Pulmonary artery endothelial cell (primary cell): ENCODE measurements around the gene NAT14. TPM values are rescaled to one million over a fixed set of nuclear protein-coding genes. Genes with fewer than 3 reads are reported as not detected.
"Not testable (repeated sequence)": the region's sequence is repeated elsewhere in the genome, so short reads cannot be mapped to it uniquely, and the experiment has no call there.

Experiments
- DNase-seq: peaks from one replicate; pipeline ENCODE4 v3.0.0-alpha.2; 2011; ENCODE audit warnings: low read depth, low spot score
- total RNA-seq: library from RNA; depleted of rRNA; stranded (reverse); fragments of >200 nt; gene quantifications from 2 replicates; pipeline ENCODE4 v1.2.3, GENCODE V29; 2014

NAT14 gene
- total RNA-seq: 9.8 and 21.2 TPM in 2 replicates

GRCh38 chr19:55484593-55485438 is at the start of gene NAT14:
Gene NAT14, plus strand, starts transcription at chr19:55485188. Its CDS starts 521 bp downstream, at chr19:55485709.
- DNase-seq: no peak

GRCh38 chr19:55436847-55437246 is 48.1 kb upstream of the NAT14 start:
- DNase-seq: no peak

GRCh38 chr19:55437410-55437809 is 47.6 kb upstream of the NAT14 start:
- no peak for DNase-seq

- DNase-seq: no peak
These were observed 45.9 kb upstream of the NAT14 start for GRCh38 chr19:55439052-55439451.

- no peak for DNase-seq
These were observed 44.4 kb upstream of the NAT14 start for GRCh38 chr19:55440411-55441105.

- no peak for DNase-seq
These were observed 43.7 kb upstream of the NAT14 start for GRCh38 chr19:55441319-55441691.

GRCh38 chr19:55441692-55442321 is 43.2 kb upstream of the NAT14 start:
- DNase-seq: no peak

- no peak for DNase-seq
These were observed 42.5 kb upstream of the NAT14 start for GRCh38 chr19:55442372-55442961.

- no peak for DNase-seq
These were observed 41.8 kb upstream of the NAT14 start, which contains the start of gene SHISA7 for GRCh38 chr19:55443045-55443823. Gene SHISA7, minus strand, starts transcription at chr19:55443300. Its CDS starts 437 bp downstream, at chr19:55442863.

- no peak for DNase-seq
These were observed 41.0 kb upstream of the NAT14 start for GRCh38 chr19:55443824-55444480.

- no peak for DNase-seq
These were observed 40.3 kb upstream of the NAT14 start for GRCh38 chr19:55444646-55445045.

- DNase-seq: no peak
These were observed 38.9 kb upstream of the NAT14 start for GRCh38 chr19:55446060-55446459.

- no peak for DNase-seq
These were observed 37.4 kb upstream of the NAT14 start for GRCh38 chr19:55447421-55448174.

- DNase-seq: not testable (repeated sequence)
These were observed 36.9 kb upstream of the NAT14 start for GRCh38 chr19:55448175-55448490.

GRCh38 chr19:55449469-55449868 is 35.5 kb upstream of the NAT14 start:
- no peak for DNase-seq

- no peak for DNase-seq
These were observed 33.6 kb upstream of the NAT14 start for GRCh38 chr19:55451163-55451964.

GRCh38 chr19:55451965-55452748 is 32.8 kb upstream of the NAT14 start:
- DNase-seq: no peak

GRCh38 chr19:55452749-55453346 is 32.1 kb upstream of the NAT14 start:
- DNase-seq: no peak
